HPDE6-E6E7 (cell line): Measurements from ENCODE around the gene AFF3.

Experiments used
- DNase-seq: peaks from one replicate; pipeline ENCODE4 v3.0.0; 2011; ENCODE audit warnings: missing footprints; ENCODE audit errors: extremely low spot score

The AFF3 gene

DNA sequence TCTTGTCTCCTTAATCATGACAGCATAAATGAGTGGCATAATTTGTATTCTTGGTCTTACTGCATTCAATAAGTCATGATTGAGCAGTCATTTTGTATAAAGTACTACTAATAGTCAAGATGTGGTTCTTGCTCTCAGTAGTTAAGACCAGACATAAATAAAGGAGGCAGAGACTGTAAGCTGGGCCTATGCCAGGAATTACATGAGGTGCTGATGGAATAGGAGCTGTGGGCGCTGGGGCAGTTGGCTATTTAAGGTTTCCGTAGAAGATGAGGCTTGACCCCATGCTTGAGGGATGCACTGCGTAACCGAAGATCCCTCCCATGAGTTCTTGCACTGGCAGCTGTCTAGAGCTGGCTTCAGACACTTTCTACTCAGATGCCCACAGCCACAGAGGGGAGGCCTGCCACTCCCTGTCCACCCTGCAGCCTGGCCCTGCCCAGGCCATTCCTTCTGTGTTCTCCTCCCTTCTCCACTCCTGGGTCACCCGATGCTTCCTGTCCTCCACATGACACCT, 501.7 kb downstream of the AFF3 start:
- no peak for DNase-seq

DNA sequence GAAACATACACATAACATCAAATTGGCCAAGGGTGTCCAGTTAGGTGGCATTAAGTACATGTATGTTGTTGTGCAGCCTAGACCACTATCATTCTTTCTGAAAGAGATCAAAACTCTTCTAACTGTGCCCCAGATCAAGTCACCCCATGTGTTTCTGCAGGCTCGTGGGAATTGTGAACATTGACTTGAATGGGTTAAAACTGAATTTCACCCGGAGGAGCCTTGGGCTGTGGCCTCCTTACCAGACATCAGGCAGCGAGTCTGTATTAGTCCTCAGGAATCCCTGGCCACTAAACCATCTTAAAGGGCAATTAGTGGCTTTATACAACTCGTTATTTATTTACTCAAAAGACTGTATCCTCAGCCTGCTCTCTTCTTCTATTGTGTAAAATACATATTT, 503.6 kb downstream of the AFF3 start:
- DNase-seq: no peak

DNA sequence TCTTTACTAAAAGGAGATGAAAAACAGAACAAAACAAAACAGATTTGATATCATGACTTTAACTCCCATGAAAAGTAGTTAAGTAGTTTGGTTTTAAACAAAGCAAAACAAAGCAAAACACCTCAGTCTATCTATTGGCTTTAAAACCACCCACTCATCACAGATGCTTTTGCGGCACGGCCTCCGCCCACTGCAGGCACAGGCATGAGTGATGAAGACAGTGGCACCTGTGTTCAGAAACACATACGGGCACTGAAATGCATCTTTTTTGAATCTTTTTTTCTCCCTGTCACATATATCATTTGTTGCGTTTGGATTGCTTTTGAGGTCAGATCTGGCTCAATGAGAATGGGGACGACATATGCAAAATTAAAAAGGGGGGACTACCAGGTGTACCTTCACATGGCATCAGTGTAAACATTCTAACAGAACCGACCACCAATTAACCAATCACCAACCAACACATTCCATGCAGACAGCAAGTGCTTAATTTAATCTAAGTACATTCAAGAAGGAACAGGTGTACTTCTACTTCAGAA, 505.2 kb downstream of the AFF3 start:
- DNase-seq: no peak

DNA sequence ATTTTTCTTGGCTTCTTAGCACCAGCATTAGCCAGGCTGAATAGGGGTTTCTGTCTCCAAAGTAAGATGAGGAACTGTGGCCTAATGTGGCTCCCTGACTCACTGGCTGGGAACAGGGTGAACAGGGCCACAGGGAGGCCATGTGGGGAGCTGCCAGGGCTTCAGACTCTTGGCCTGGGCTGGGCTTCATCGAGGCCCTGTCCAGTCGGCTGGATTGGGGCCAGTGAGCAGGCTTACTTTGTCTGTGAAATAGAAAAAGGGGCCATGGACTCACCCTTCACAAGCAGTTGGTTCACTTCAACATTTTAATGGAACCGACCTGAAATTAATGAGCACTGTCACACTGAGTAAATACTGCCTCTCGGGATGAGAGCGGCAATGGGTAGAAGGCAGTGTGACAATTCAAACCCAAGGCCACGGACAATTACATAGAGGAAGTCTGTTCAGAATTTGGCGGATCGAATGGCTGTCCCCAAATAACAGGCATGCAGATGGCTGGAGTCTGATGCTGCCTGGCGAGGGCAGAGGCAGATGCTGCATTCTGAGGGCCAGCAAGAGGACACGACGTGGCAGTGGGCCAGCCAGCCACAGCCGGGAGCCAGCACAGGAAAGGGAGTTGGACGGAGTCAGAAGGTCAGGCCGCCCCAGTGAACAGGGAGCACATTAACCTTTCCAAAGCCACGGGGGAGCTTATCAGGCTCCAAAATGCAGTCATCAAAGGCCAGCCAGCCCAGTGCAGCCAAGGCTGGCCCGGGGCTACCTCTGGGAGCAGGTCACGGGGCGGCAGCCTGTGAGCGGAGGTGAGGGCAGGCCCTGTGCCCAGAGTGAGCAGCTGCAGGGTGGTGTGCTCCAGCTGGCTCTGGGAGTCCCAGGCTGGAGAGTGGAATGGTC, 506.0 kb downstream of the AFF3 start:
- DNase-seq: no peak

- no peak for DNase-seq
Observed at GRCh38 chr2:99635710-99636109, 506.7 kb downstream of the AFF3 start.

GRCh38 chr2:99634234-99634633, 508.2 kb downstream of the AFF3 start:
- no peak for DNase-seq

DNA sequence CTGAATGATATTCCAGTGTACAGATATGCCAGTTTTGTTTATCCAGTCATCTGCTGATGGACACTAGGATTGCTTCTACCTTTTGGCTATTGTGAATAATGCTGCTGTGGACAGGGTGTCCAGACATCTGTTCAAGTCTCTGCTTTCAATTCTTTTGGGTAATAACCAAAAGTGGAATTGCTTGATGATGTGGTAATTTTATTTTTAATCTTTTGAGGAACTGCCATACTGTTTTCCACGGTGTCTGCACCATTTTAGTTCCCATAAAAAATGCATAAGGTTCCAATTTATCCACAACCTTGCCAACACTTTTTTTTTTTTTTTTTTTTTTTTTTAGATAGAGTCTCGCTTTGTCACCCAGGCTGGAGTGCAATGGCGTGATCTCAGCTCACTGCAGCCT, 510.7 kb downstream of the AFF3 start:
- no peak for DNase-seq

DNA sequence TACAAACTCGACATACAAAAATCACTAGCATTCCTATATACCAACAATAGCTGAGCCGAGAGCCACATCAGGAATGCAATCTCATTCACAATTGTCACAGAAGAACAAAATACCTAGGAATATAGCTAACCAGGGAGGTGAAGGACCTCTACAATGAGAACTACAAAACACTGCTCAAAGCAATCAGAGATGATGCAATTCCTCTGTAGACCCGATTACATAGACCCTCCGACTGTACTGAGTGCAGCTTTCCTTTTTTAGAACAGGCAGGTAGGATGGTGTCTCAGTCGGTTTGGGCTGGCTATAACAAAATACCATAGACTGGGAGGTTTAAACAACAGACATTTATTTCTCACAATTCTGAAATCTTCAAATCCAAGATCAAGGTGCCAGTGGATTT, 513.1 kb downstream of the AFF3 start:
- DNase-seq: no peak

- no peak for DNase-seq
Observed at GRCh38 chr2:99626158-99626557, 516.2 kb downstream of the AFF3 start.

DNA sequence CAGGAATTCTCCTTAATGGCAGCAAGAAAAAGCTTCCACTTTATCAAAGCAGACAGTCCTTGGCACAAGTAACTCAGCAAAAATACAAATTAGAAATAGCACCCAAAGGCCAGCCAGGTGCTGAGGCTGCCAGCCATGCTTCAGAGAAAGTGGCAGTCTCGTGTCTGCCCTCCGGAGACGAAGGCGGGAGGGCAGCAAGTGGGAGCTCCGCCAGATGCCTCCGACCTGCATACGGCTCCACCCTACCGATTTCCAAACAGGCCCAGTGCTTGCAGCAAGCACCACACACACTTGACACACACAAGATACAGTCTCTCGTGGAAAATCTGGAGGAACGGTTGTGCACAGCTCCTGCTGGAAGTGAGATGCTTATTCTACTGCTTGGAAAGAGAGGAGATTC, 517.7 kb downstream of the AFF3 start:
- DNase-seq: no peak

DNA sequence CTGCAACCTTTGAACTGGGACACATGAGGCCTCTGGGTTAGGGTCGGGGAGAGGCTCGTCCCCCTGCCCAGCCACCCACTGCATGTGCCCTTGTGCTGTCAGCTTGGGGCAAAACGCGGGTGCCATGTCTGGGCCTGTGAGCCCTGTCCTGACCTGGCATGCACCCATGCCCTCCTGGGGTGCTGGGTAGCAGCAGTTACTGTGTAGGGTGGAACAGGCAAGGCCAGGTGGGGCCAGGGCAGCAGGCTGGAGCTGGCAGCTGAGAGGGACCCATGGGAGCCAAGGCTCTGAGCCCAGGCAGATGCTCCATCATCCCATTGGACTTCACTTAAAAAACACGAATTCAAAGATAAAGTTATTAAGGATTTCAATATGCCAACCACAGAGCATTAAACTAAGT, 518.8 kb downstream of the AFF3 start:
- DNase-seq: no peak

DNA sequence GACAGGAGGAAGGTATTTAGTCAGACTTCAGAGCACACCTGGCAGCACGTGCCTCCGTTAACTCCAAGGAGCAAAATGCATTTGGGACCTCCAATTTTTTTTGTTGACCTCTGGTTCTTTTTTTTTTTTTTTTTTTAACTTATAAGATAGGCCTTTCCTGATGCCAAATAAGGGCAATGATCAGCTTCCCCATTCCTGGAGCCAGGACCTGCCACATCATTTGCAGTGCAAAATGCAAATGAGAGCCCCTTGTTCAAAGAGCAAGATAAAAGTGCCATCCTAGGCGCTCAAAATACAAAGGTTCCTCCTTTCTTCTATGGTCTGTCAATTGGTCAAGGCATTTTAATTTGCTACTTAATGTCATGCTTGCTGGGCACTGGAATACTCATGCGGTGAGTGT, 519.4 kb downstream of the AFF3 start:
- DNase-seq: no peak

DNA sequence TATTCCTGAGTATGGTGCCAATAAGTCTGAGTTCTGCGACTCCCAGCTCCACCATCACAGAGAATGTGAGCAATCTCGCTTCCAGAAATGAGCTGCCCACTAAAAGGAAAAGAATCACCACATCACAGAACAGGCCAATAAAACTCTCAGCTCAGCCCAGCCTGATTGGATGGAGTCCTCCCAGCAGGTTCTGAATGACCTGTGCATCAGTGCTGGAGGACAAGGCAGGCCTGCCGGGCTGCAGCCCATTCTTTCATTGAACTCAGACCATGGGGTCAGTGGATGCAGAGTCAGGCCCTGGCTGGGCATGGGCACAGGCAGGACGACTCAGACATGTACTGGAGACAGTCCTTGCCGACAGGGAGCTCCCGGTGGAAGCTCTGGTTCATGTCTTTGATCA, 519.9 kb downstream of the AFF3 start:
- DNase-seq: no peak

DNA sequence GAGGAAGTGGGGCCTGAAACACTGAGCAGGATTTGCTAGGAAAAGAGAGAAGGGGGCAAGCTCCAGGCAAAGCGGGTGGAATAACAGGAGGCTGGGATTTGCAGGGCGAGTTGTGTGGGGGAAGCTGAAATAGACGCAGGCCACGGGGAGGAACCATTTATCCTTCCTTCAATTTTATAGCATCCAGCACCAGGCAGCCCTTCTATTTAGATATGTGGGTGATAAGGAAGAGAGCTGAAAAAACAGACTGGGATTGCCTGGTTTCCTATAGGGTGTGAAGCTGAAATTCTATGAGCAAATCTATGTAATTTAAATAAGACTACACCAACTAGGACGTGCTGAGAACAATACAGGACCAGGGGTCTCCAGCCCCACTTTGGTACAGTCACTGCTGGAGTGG, 520.6 kb downstream of the AFF3 start:
- DNase-seq: no peak

GRCh38 chr2:99621106-99621505, 521.3 kb downstream of the AFF3 start:
- DNase-seq: no peak

GRCh38 chr2:99619151-99619550, 523.2 kb downstream of the AFF3 start:
- DNase-seq: no peak

GRCh38 chr2:99618579-99619097, 523.8 kb downstream of the AFF3 start:
- DNase-seq: no peak

DNA sequence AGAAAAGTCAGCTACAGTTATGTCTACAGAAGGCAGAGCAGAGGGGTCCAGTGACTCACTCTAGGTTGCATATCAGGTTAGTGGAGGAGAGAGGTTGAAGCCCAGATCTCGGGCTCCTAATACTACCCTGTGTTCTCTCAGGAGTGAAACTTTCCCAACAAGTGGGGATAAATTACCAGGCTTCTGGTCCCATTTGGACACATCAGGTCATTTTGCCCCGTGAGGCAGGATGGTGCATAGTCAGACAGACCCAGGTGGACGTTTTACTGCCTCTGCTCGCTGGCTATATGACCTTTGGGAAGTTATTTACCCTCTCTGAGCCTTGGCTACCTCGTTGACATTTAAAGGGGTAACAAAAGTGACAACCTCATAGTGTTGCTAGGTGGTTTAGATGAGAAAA, 524.6 kb downstream of the AFF3 start:
- DNase-seq: no peak

- DNase-seq: no peak
Observed at GRCh38 chr2:99615247-99615771, 527.1 kb downstream of the AFF3 start.

- DNase-seq: no peak
Observed at GRCh38 chr2:99613980-99614379, 528.4 kb downstream of the AFF3 start.

GRCh38 chr2:99611786-99612185, 530.6 kb downstream of the AFF3 start:
- DNase-seq: no peak

DNA sequence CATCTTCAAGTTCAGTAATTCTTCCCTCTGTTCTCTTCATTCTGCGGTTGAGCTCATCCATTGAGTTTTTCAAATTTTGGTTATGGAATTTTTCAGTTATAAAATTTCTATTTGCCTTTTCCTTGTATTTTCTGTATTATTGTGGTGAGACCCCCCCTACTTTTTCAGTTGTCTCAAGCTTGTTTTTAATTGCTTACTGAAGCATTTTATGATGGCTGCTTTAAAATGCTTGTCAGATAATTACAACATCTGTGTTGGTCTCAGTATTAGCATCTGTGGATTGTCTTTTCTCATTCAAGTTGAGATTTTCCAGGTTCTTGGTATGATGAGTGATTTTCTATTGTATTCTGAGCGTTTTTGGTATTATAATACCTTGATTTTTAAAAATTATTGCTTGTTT, 531.4 kb downstream of the AFF3 start:
- DNase-seq: no peak

- DNase-seq: no peak
Observed at GRCh38 chr2:99609851-99610381, 532.5 kb downstream of the AFF3 start.
